ENCODE data around the gene SELENOT. TPM values are rescaled to one million over a fixed set of nuclear protein-coding genes. Genes with fewer than 3 reads are reported as not detected.

Gene SELENOT
- 10 to 100 TPM; 49.2 to 97.2 (median 75.3) TPM for total RNA-seq

GRCh38 chr3:150603153-150603979 lies at the start of gene SELENOT:
TSS of gene SELENOT (plus strand) at chr3:150603321. CDS start at chr3:150603363, 42 bp downstream.
- TF ChIP-seq POLR2AphosphoS5 (IDR thresholded peaks at IDR 0.05) = peak; percentile 37 to 83 (median 40)
- no peak for TF ChIP-seq EP300 (IDR thresholded peaks at IDR 0.05)
- peak; percentile 91 to 94 for TF ChIP-seq POLR2A (IDR thresholded peaks at IDR 0.05)
- peak; percentile 9 to 24 for TF ChIP-seq CTCF (IDR thresholded peaks at IDR 0.05)
- 1% methylated on average over 27 of the region's 69 CpGs for WGBS

DNA sequence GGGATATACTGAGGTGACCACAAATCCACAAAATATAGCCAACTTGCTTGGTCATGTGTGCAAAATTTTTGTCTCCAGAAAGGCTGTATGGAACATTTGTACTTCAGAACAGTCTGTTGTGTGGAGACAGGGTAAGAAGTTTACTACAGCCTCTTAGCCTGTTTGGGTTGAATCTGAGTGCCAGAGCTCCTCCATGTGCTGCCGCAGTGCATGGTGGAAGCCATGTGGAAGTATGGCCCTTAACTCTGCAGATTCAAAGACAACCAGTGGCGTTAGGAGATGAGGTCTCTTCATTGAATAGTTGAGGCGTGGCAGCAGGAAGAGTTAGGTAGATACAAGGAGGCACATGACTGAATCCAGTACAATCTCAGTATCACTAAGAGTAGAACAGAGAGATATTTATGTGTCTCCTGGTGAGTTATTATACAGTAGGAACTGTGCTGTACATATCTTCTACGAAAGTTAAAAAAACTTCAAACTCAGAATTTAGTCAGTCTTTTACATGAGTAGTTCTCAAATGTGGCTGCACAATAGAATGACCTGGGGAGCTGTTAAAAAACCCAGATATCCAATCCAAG lies 47.2 kb upstream of the SELENOT start:
- no peaks in the 10 kb centered on the region for H3K27me3 ChIP-seq
- H3K36me3 ChIP-seq = peaks cover 40% of the 10 kb centered on the region
- TF ChIP-seq EP300 (IDR thresholded peaks at IDR 0.05) (no peak), CTCF (IDR thresholded peaks at IDR 0.05) (no peak), POLR2A (IDR thresholded peaks at IDR 0.05) (no peak), POLR2AphosphoS5 (IDR thresholded peaks at IDR 0.05) (no peak)
- WGBS = over 99% methylated on average over 4 of the region's 4 CpGs
- no peak overlapping the region for H3K4me3 ChIP-seq
- no peak overlapping the region for H3K27ac ChIP-seq
- no peak for DNase-seq (ENCODE audit: low spot score in 2 of 2)
- H3K9me3 ChIP-seq = no peaks in the 10 kb centered on the region
- H3K4me1 ChIP-seq = no peaks in the 10 kb centered on the region

More at GRCh38 chr3:150603153-150603979, at the start of gene SELENOT:
- H3K27me3 ChIP-seq = no peaks in the 10 kb centered on the region
- H3K4me1 ChIP-seq = peaks cover 34% of the 10 kb centered on the region
- no peaks in the 10 kb centered on the region for H3K9me3 ChIP-seq
- H3K36me3 ChIP-seq = no peaks in the 10 kb centered on the region
- DNase-seq (ENCODE audit: low spot score in 2 of 2) = peak; percentile 96 to 97
- peak within 1 kb of the TSS; percentile 95 for H3K27ac ChIP-seq
- H3K4me3 ChIP-seq = peak within 1 kb of the TSS; percentile 72

DNA sequence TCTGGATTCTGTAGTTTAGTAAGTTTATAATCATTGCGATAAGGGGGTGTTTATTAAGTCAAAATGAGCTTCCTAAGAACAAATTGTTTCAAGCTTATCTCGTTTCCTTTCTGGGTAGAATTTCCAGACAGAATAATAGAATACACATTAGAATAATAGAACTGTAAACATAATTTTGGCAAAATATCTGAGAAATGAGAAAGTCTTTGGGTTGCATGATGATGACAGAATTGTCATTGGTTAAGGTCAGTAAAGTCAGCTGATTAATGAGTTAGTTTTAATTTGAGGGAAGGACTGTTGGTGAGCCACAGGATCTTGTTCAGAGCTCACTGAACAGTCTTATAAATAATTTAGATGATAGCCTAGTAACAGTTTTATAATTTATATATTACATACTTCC lies 46.3 kb upstream of the SELENOT start:
- H3K36me3 ChIP-seq = peaks cover 42% of the 10 kb centered on the region
- 78% methylated on average over 2 of the region's 2 CpGs for WGBS
- H3K4me3 ChIP-seq = no peak overlapping the region
- H3K27me3 ChIP-seq = no peaks in the 10 kb centered on the region
- H3K9me3 ChIP-seq = no peaks in the 10 kb centered on the region
- no peak for TF ChIP-seq POLR2A (IDR thresholded peaks at IDR 0.05)
- no peak for TF ChIP-seq CTCF (IDR thresholded peaks at IDR 0.05)
- no peak for TF ChIP-seq EP300 (IDR thresholded peaks at IDR 0.05)
- no peak for TF ChIP-seq POLR2AphosphoS5 (IDR thresholded peaks at IDR 0.05)
- no peak overlapping the region for H3K27ac ChIP-seq
- DNase-seq (ENCODE audit: low spot score in 2 of 2) = no peak
- no peaks in the 10 kb centered on the region for H3K4me1 ChIP-seq

DNA sequence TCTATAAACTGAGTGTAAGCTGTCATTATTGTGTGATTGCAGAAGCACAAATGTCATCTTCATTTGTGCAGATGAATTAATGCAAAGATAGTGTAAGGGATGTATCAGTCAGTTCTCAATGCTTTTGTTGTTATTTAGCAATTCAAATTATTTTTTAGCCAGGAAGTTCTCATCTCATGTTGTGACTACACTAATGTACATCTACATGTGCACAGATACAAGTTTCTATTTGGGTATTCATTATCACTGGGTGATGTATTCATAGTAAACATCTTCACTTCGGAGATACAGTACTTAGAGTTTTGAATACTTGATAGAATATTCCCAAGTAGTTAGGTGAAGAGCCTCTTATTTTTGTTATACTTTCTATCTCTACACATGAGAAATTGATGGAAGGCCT lies 45.4 kb upstream of the SELENOT start:
- Histone ChIP-seq H3K4me3 (no peak overlapping the region), H3K4me1 (no peaks in the 10 kb centered on the region), H3K36me3 (peaks cover 36% of the 10 kb centered on the region), H3K9me3 (no peaks in the 10 kb centered on the region), H3K27me3 (no peaks in the 10 kb centered on the region), H3K27ac (no peak overlapping the region)
- no peak for DNase-seq (ENCODE audit: low spot score in 2 of 2)
- TF ChIP-seq EP300 (IDR thresholded peaks at IDR 0.05) (no peak), CTCF (IDR thresholded peaks at IDR 0.05) (no peak), POLR2A (IDR thresholded peaks at IDR 0.05) (no peak), POLR2AphosphoS5 (IDR thresholded peaks at IDR 0.05) (no peak)
- WGBS = 70% methylated on average over 1 of the region's 1 CpG

DNA sequence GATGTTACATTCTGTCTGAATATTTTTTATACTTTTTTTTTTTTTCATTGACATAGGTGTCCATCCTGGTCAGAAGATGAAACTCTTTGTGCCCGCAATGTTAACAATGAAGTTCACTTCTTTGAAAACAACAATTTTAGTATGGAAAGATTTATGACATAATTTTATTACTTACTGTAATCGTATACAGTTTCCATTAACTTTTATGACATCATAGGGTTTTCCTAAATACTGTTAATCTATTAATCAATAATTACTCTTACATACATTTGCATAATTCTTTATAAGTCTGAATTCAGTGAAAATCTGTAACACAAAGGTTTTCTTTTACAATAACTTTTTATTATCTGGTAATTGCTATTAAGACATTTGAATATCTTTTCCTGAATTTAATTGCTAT lies 38.9 kb upstream of the SELENOT start:
- no peak for TF ChIP-seq POLR2A (IDR thresholded peaks at IDR 0.05)
- no peak for TF ChIP-seq EP300 (IDR thresholded peaks at IDR 0.05)
- TF ChIP-seq POLR2AphosphoS5 (IDR thresholded peaks at IDR 0.05) = no peak
- no peak for TF ChIP-seq CTCF (IDR thresholded peaks at IDR 0.05)
- H3K27ac ChIP-seq = no peak overlapping the region
- no peak overlapping the region for H3K4me3 ChIP-seq
- DNase-seq (ENCODE audit: low spot score in 2 of 2) = no peak
- H3K27me3 ChIP-seq = no peaks in the 10 kb centered on the region
- H3K4me1 ChIP-seq = no peaks in the 10 kb centered on the region
- WGBS = 93% methylated on average over 2 of the region's 2 CpGs
- H3K36me3 ChIP-seq = peaks cover 55% of the 10 kb centered on the region
- no peaks in the 10 kb centered on the region for H3K9me3 ChIP-seq

All from suprapubic skin (tissue), 4 donors.